H1 (cell line): Measurements from ENCODE around the gene OSCP1. TPM values are rescaled to one million over a fixed set of nuclear protein-coding genes. Genes with fewer than 3 reads are reported as not detected.
A peak's percentile ranks its signal among the peaks of the same experiment; 100 is the strongest.

Experiments
- CTCF ChIA-PET: fragments of 300-600 bp; sonication (Branson Sonifier 250); formaldehyde crosslinking; loops from one replicate; lab custom pipeline; 2021; ENCODE audit not compliant: partially characterized antibody; lab: Charles Lee
- POLR2A ChIA-PET: fragments of 300-600 bp; sonication (Branson Sonifier 250); formaldehyde crosslinking; loops from one replicate; lab custom pipeline; 2021; ENCODE audit warnings: inconsistent platforms; ENCODE audit not compliant: partially characterized antibody; lab: Charles Lee
- DNase-seq, 2 experiments: peaks; one replicate each; pipeline versions ENCODE4 v3.0.0 to v3.0.0-alpha.2; 2010 to 2022; ENCODE audit warnings: low spot score in 2 of 2, low read depth in 1 of 2, mixed read lengths in 1 of 2
- FAIRE-seq: peaks from 2 replicates; lab custom pipeline; 2011; peaks lifted over from hg19 to GRCh38; lab: Jason Lieb, UNC
- H2AFZ ChIP-seq: 2 replicates; pipeline ENCODE4 v1.8.1; 2012; ENCODE audit warnings: low read length, inconsistent platforms
- H2AK5ac ChIP-seq: 2 replicates; pipeline ENCODE4 v1.6.1; 2013; ENCODE audit warnings: low read depth, low read length
- H2BK120ac ChIP-seq: replicated peaks from 2 replicates; pipeline ENCODE3; 2013; ENCODE audit warnings: low read depth, low read length, inconsistent platforms
- H2BK12ac ChIP-seq: 2 replicates; pipeline ENCODE4 v1.6.1; 2013; ENCODE audit warnings: low read depth, low read length
- H2BK15ac ChIP-seq: 2 replicates; pipeline ENCODE4 v1.6.1; 2013; ENCODE audit warnings: low read length
- H2BK20ac ChIP-seq: 2 replicates; pipeline ENCODE4 v1.6.1; 2013; ENCODE audit warnings: low read length
- H2BK5ac ChIP-seq: 2 replicates; pipeline ENCODE4 v1.6.1; 2013; ENCODE audit warnings: low read depth, low read length
- H3K14ac ChIP-seq: 2 replicates; pipeline ENCODE4 v1.6.1; 2013; ENCODE audit warnings: inconsistent platforms; ENCODE audit not compliant: insufficient read length
- H3K18ac ChIP-seq: 2 replicates; pipeline ENCODE4 v1.6.1; 2013; ENCODE audit warnings: low read length; ENCODE audit errors: extremely low read depth
- H3K23ac ChIP-seq: 2 replicates; pipeline ENCODE4 v1.6.1; 2013; ENCODE audit warnings: inconsistent platforms; ENCODE audit not compliant: insufficient read length
- H3K23me2 ChIP-seq: 2 replicates; pipeline ENCODE4 v1.6.1; 2013; ENCODE audit warnings: low read depth, low read length
- H3K27ac ChIP-seq: 2 replicates; pipeline ENCODE4 v1.6.1; 2011; ENCODE audit warnings: low read depth, low read length, inconsistent platforms
- H3K27me3 ChIP-seq, 4 experiments: replicated peaks in 1 of 4; 1 replicate in 1 of 4; 2 replicates in 3 of 4; pipeline versions ENCODE4 v1.6.1 to v1.8.1; 2011 to 2013; ENCODE audit warnings: low read length in 3 of 4, mild to moderate bottlenecking in 3 of 4, inconsistent platforms in 2 of 4, mixed read lengths in 2 of 4, moderate library complexity in 1 of 4; ENCODE audit not compliant: control insufficient read depth in 3 of 4, insufficient read depth in 3 of 4; ENCODE audit errors: extremely low read depth in 1 of 4
- H3K36me3 ChIP-seq, 4 experiments: 2 replicates each; pipeline versions ENCODE4 v1.6.1 to v1.8.1; 2011 to 2013; ENCODE audit warnings: mild to moderate bottlenecking in 4 of 4, low read length in 3 of 4, moderate library complexity in 2 of 4, control low read depth in 1 of 4, inconsistent platforms in 1 of 4; ENCODE audit not compliant: insufficient read depth in 4 of 4, control insufficient read depth in 2 of 4
- H3K4ac ChIP-seq: replicated peaks from 2 replicates; pipeline ENCODE3; 2013; ENCODE audit warnings: low read length, low read depth, mixed read lengths, inconsistent platforms; ENCODE audit not compliant: insufficient read length
- H3K4me1 ChIP-seq, 4 experiments: replicated peaks in 1 of 4; 1 replicate in 1 of 4; 2 replicates in 3 of 4; pipeline versions ENCODE4 v1.6.1 to v1.8.1; 2011 to 2013; ENCODE audit warnings: low read length in 3 of 4, inconsistent platforms in 2 of 4, mixed read lengths in 1 of 4; ENCODE audit not compliant: insufficient read depth in 4 of 4, control insufficient read depth in 3 of 4
- H3K4me2 ChIP-seq, 2 experiments: 2 replicates each; pipeline versions ENCODE4 v1.6.1 to v1.8.1; 2011 to 2013; ENCODE audit warnings: low read depth in 2 of 2, low read length in 2 of 2, control low read depth in 1 of 2, inconsistent platforms in 1 of 2, mild to moderate bottlenecking in 1 of 2; ENCODE audit not compliant: insufficient read depth in 1 of 2
- H3K4me3 ChIP-seq, 4 experiments: fragments of 200-600, 300-600 bp in 1 of 4; sonication (generic), shearing (Covaris generic), sonication (Bioruptor Twin) in 1 of 4; 2 replicates each; pipeline versions ENCODE4 v1.5.1 to v1.8.1; 2011 to 2016; ENCODE audit warnings: low read length in 4 of 4, low read depth in 3 of 4, control low read depth in 2 of 4, inconsistent platforms in 2 of 4, mild to moderate bottlenecking in 2 of 4, mixed read lengths in 1 of 4, moderate library complexity in 1 of 4; ENCODE audit not compliant: insufficient read depth in 2 of 4; ENCODE audit errors: extremely low read depth in 1 of 4
- H3K56ac ChIP-seq: replicated peaks from 2 replicates; pipeline ENCODE3; 2013; ENCODE audit warnings: low read depth, mild to moderate bottlenecking, mixed read lengths, low read length, inconsistent platforms; ENCODE audit not compliant: insufficient read length
- H3K79me1 ChIP-seq: 2 replicates; pipeline ENCODE4 v1.6.1; 2013; ENCODE audit warnings: low read depth, low read length, control low read depth
- H3K79me2 ChIP-seq, 2 experiments: 2 replicates each; pipeline versions ENCODE4 v1.6.1 to v1.8.1; 2012 to 2013; ENCODE audit warnings: low read length in 2 of 2, mild to moderate bottlenecking in 2 of 2, inconsistent platforms in 1 of 2; ENCODE audit not compliant: insufficient read depth in 2 of 2, control insufficient read depth in 1 of 2
- H3K9ac ChIP-seq, 4 experiments: replicated peaks in 1 of 4; 1 replicate in 1 of 4; 2 replicates in 3 of 4; pipeline versions ENCODE4 v1.6.1 to v1.8.1; 2011 to 2013; ENCODE audit warnings: low read depth in 3 of 4, low read length in 3 of 4, control low read depth in 2 of 4, mild to moderate bottlenecking in 2 of 4, moderate library complexity in 2 of 4, inconsistent platforms in 1 of 4; ENCODE audit errors: extremely low read depth in 1 of 4
- H3K9me3 ChIP-seq, 2 experiments: 2 replicates each; pipeline versions ENCODE4 v1.6.1 to v1.8.1; 2012 to 2013; ENCODE audit warnings: mild to moderate bottlenecking in 2 of 2, moderate library complexity in 2 of 2, control low read depth in 1 of 2, inconsistent platforms in 1 of 2, low read depth in 1 of 2, low read length in 1 of 2, mixed read lengths in 1 of 2; ENCODE audit not compliant: insufficient read depth in 2 of 2
- H4K20me1 ChIP-seq, 2 experiments: replicated peaks in 1 of 2; 2 replicates each; pipeline versions ENCODE3 to v1.8.1; 2011 to 2013; ENCODE audit warnings: inconsistent platforms in 2 of 2, low read length in 2 of 2, mild to moderate bottlenecking in 1 of 2; ENCODE audit not compliant: insufficient read depth in 2 of 2, control insufficient read depth in 1 of 2
- H4K5ac ChIP-seq: 2 replicates; pipeline ENCODE4 v1.6.1; 2013; ENCODE audit warnings: low read length, low read depth, mixed read lengths, inconsistent platforms; ENCODE audit not compliant: insufficient read length
- H4K8ac ChIP-seq: 2 replicates; pipeline ENCODE4 v1.8.0; 2013; ENCODE audit warnings: mild to moderate bottlenecking, moderate library complexity, low read length, inconsistent platforms; ENCODE audit not compliant: insufficient read depth; ENCODE audit errors: extremely low read depth
- H4K91ac ChIP-seq: replicated peaks from 2 replicates; pipeline ENCODE3; 2013; ENCODE audit warnings: low read length, mixed read lengths, inconsistent platforms; ENCODE audit not compliant: insufficient read length
- BCL11A ChIP-seq, 2 experiments: IDR thresholded peaks; one replicate each; pipeline ENCODE4 v1.6.1; 2011; ENCODE audit warnings: low read depth in 2 of 2, low read length in 2 of 2, mild to moderate bottlenecking in 2 of 2
- CBX5 ChIP-seq: fragments of 300-800, 300-1000 bp; sonication (generic); IDR thresholded peaks from 2 replicates; pipeline ENCODE4 v1.7.1; 2016; ENCODE audit warnings: antibody characterized with exemption, low read length, low read depth
- CEBPB ChIP-seq: IDR thresholded peaks from 2 replicates; pipeline ENCODE4 v1.6.1; 2012; ENCODE audit warnings: low read depth, low read length
- HDAC6 ChIP-seq: IDR thresholded peaks from one replicate; pipeline ENCODE4 v1.7.1; 2012; ENCODE audit warnings: low read depth, mild to moderate bottlenecking, inconsistent platforms, low read length, moderate library complexity
- WGBS, 2 experiments: shearing (Covaris generic) in 1 of 2; methylation state at CpG; one replicate each; pipeline versions ENCODE4 v1.1.6 to v1.1.7; 2013 to 2015; ENCODE audit warnings: low lambda C conversion rate in 2 of 2, mixed read lengths in 2 of 2, inconsistent platforms in 1 of 2, low coverage in 1 of 2, missing lambda C conversion rate in 1 of 2; ENCODE audit not compliant: insufficient replicate concordance in 2 of 2, insufficient coverage in 1 of 2, insufficient read length in 1 of 2; ENCODE audit errors: extremely low coverage in 1 of 2, missing lambda C conversion rate in 1 of 2; 5-methylcytosine and 5-hydroxymethylcytosine counted together
- polyA plus RNA-seq, 7 experiments: library from polyadenylated mRNA; depleted of rRNA in 3 of 7; stranded (reverse) in 5 of 7; unstranded in 2 of 7; fragments of >200 nt in 5 of 7; fragments of 200-250 nt in 2 of 7; gene quantifications; 1 replicate in 5 of 7; 2 replicates in 1 of 7; 4 replicates in 1 of 7; pipeline versions ENCODE4 v1.2.1 to v1.2.3, GENCODE V29; 2011 to 2013; ENCODE audit warnings: missing spikeins in 2 of 7, mixed read lengths in 2 of 7
- total RNA-seq: library from RNA; stranded (reverse); fragmentation: NEBNext Ultra II Directional; extraction: Animal tissue kit (Norgen Biotek cat#: 25700); gene quantifications from 2 replicates; pipeline ENCODE4 v1.2.1, GENCODE V29; 2021

OSCP1 gene
- total and polyA plus RNA-seq, 2 of the 8 experiments (the other 6 are each of a cell fraction or from before 2014, with no cell fraction given), result 1.8 to 3.3 TPM

DNA sequence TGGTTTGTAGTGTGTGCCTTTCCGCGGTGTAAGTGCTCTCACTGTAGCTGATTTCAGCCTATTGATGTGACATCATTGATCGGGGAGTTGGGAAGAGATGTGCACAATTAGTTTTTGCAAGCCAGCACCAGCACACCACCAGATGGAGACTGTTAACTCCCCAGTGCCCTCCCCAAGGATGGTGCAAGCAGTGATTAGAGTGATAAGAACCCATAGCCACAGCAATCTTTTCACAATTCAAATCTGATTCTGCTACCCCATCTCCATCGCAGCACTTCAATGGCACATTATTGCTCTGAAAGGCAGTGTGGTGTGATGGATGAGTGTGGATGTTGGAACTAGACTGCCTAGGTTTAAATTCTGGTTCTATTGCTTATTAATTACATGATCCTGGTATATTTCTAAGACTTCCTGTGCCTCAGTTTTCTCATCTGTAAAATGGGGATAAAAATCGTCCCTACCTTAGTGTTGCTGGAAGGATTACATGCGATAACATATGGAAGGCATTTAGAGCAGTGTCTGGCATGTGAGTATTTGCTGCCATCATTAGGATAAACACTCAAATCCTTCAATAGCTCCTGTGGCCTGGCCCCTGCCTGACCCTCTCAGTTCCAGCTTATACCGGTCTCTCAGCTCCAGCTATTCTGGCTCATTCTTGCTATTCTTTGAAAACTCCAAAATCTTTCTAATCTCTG lies 25.8 kb upstream of the OSCP1 start:
- no peak overlapping the region for H3K9ac ChIP-seq
- H3K36me3 ChIP-seq, result no peaks in the 10 kb centered on the region
- H3K18ac ChIP-seq, result no peak overlapping the region
- H4K91ac ChIP-seq, result no peak overlapping the region
- no peak overlapping the region; the same call in 1 of the 2 replicates for H2BK15ac ChIP-seq
- H2BK20ac ChIP-seq, result no peak overlapping the region
- POLR2A ChIA-PET, result interaction anchor here (1.0 to 2.8 kb wide), 2 partner anchors 10 to 12 kb away, joined by 3 to 11 read pairs; partner anchors contain the start of gene MRPS15
- H3K79me1 ChIP-seq, result no peaks in the 10 kb centered on the region
- no peak overlapping the region for H2BK5ac ChIP-seq
- H3K4me3 ChIP-seq, result no peak overlapping the region
- no peak overlapping the region for H3K23ac ChIP-seq
- H3K4me1 ChIP-seq, result no peaks in the 10 kb centered on the region
- no peaks in the 10 kb centered on the region for H4K20me1 ChIP-seq
- no peak overlapping the region for H4K5ac ChIP-seq
- WGBS, 2 experiments, result 92% methylated on average over 7 of the region's 7 CpGs; no CpG with 5 or more reads in 1 of the 2 experiments
- H2BK120ac ChIP-seq, result no peak overlapping the region
- H3K4ac ChIP-seq, result no peak overlapping the region
- no peak overlapping the region for H3K4me2 ChIP-seq
- no peaks in the 10 kb centered on the region for H3K9me3 ChIP-seq
- no peak overlapping the region for H4K8ac ChIP-seq
- CTCF ChIA-PET, result interaction anchor here (1.0 to 1.1 kb wide), 2 partner anchors 9 to 396 kb away, joined by 3 to 4 read pairs; no protein-coding TSS in a partner anchor
- H3K23me2 ChIP-seq, result no peaks in the 10 kb centered on the region
- H3K79me2 ChIP-seq, result no peaks in the 10 kb centered on the region
- no peak overlapping the region for H2AK5ac ChIP-seq
- FAIRE-seq (no peak), DNase-seq (no peak)
- 0 out of 2 replicates have a peak overlapping the region, but pooled peaks have one; percentile 71 for H2AFZ ChIP-seq
- H3K14ac ChIP-seq, result no peak overlapping the region
- no peak overlapping the region for H3K27ac ChIP-seq
- H3K27me3 ChIP-seq, result 0 out of 7 replicates have a peak, but pooled peaks cover 0 to 2% (median 0%) of the 10 kb centered on the region in 4 experiments
- H3K56ac ChIP-seq, result no peak overlapping the region
- no peak overlapping the region for H2BK12ac ChIP-seq
- no peak for TF ChIP-seq CEBPB
- no peak for TF ChIP-seq HDAC6
- no peak for TF ChIP-seq BCL11A (IDR thresholded peaks at IDR 0.05; ENCODE audit: low read depth in 2 of 2, low read length in 2 of 2)
- TF ChIP-seq CBX5, result no peak
